ENCODE measurements around the gene ENPP6.
"Not testable (repeated sequence)": the region's sequence is repeated elsewhere in the genome, so short reads cannot be mapped to it uniquely, and the experiment has no call there.

Gene ENPP6

DNA sequence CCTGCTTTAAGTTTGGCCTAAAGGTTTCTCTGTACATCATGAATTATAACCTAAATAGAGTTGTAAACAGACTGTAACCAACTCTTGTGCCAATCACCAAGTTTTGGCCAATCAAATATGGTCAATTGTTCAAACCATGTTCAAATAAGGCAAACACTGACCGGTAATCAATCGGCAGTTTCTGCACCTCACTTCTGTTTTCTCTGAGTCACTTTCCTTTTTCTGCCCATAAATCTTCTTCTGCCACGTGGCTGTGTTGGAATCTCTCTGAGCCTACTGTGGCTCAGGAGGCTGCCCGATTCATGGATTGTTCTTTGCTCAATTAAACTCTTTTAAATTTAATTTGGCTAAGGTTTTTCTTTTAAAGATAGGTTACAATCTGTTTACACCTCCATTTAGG, 16.5 kb upstream of the ENPP6 start:
- no peak for DNase-seq

DNA sequence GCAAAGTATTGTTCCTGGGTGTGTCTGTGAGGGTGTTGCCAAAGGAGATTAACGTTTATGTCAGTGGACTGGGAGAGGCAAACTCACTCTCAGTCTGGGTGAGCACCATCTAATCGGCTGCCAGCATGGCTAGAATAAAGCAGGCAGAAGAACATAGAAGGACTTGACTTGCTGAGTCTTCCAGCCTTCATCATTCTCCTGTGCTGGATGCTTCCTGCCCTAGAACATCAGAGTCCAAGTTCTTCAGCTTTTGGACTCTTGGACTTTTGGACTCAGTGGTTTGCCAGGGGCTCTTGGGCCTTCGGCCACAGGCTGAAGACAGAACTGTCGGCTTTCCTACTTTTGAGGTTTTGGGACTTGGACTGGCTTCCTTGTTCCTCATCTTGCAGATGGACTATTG, 15.3 kb upstream of the ENPP6 start:
- DNase-seq: no peak

DNA sequence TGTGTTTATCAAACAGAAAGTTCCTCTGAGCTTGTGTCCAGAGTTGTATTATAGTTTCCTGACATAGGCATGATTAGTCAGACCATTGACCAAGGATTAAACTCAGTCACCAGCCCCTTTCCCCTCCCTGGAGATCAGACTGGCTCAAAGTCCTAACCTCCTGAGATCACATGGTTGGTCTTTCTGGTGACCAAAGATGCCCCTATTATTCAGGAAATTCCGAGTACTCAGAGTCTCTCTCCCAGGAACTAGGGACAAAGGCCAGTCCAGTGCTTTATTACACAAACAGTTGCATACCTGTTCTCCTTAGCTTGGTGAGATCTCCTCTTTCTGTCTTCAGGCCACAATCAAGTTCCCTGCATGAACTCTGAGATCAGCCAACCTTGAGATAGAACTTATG, 14.5 kb upstream of the ENPP6 start:
- DNase-seq: no peak

GRCh38 chr4:184231573-184231972, 13.9 kb upstream of the ENPP6 start:
- no peak for DNase-seq

- DNase-seq: no peak
Measured at GRCh38 chr4:184228056-184228705, 10.5 kb upstream of the ENPP6 start.

DNA sequence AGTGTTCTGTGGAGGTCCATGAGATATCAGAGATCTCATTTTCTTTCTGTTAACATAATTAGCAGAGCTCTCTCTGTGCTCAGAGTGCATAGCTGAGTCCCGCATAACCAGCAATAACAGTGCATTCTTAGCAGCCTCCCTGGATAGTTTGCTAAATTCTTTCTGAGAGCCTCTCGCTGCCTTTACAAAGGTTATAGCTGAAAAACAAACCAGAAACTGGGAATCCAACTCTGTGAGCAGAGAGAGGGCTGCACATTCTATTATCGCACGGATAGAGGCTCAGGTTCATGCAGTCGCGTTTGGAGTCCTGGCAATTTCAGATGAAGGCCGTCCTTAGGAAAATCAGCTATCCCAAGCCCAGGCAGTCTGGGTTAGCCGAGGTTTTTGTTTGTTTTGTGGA, 1.2 kb downstream of the ENPP6 start:
- DNase-seq: no peak

GRCh38 chr4:184215709-184216328, 1.9 kb downstream of the ENPP6 start:
- DNase-seq: no peak

- DNase-seq: no peak
Measured at GRCh38 chr4:184214931-184215330, 2.7 kb downstream of the ENPP6 start.

DNA sequence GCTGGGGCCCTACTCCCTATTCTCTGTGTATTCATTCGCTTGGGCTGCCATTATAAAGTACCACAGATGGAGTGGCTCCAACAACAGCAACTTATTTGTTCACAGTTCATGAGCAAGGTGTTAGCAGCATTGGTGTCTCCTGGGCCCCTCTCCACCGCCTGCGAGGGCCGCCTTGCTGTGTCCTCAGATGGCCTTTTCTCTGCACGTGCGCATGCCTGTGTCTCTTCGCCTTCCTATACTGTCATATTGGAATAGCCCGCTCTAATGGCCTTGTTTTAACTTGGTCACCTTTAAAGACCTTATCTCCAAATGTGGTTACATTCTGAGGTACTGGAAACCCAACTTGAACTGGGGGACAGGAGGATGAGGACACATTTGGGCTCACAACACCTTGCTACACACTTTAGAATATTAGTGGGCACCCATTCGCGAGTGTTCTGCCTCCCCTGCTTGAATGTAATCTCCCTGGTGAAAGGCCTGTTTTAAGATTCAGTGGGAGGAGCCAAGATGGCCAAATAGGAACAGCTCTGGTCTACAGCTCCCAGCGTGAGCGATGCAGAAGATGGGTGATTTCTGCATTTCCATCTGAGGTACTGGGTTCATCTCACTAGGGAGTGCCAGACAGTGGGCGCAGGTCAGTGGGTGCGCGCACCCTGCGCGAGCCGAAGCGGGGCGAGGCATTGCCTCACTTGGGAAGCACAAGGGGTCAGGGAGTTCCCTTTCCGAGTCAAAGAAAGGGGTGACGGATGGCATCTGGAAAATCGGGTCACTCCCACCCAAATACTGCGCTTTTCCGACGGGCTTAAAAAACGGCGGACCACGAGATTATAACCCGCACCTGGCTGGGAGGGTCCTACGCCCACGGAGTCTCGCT, 9.7 kb downstream of the ENPP6 start:
- DNase-seq: not testable (repeated sequence)

- no peak for DNase-seq
Measured at GRCh38 chr4:184205243-184205642, 12.4 kb downstream of the ENPP6 start.

- no peak for DNase-seq
Measured at GRCh38 chr4:184203300-184203699, 14.4 kb downstream of the ENPP6 start.

DNA sequence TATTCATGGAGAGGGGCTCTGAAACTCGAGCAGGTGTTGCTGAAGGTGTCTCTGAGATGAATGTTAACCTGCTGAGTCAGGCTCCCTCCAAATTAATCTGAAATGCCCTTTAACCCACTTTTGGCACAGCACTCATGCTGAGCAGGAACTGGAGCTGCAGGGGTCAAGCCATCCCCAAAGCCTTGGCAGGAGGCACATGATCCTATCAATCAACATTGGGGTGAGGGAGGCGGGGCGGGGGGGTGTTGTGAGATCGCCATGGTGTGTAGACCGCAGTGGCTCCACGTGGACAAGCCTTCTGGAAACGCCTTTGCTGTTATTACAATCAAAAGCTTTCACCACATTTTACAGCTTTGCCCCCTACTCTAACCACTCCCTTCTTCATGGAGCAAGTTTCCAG, 16.5 kb downstream of the ENPP6 start:
- no peak for DNase-seq

DNA sequence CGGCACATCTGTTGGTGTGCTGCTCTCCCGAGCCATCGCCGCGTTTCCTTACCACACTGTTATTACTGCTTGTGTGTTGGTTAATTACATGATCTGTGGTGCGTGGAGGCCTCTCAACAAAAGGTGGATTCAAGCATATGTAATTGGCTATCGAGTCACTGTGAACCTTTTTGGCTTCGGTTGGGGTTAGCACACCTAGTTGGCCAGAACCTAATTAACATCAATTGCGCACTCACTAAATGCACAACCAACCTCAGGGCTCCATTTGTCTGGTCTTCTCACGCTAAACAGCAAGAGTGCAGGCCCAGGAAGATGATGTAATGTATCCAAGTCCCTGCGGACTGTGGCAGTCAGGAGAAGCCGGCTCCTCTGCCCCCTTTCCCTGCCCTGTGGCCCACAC, 17.4 kb downstream of the ENPP6 start:
- DNase-seq: no peak

DNA sequence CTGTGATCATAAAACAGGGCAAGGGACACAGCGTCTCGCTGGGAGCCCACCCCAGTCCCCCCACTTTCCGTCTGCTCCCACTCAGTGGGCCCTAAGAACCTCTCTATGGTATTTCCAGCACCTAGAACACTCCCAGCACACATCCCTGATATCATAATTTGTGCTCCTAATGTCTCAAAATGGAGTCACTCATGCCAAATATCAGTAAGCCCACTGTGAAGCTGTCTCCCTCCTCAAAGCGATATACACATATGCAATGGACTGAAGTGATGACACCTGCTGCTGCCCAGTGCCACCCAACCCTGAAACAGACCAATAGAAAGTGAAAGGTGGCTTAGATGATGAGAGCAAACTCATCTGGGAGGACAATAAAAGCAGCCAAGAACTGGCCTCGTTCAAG, 17.9 kb downstream of the ENPP6 start:
- no peak for DNase-seq

DNA sequence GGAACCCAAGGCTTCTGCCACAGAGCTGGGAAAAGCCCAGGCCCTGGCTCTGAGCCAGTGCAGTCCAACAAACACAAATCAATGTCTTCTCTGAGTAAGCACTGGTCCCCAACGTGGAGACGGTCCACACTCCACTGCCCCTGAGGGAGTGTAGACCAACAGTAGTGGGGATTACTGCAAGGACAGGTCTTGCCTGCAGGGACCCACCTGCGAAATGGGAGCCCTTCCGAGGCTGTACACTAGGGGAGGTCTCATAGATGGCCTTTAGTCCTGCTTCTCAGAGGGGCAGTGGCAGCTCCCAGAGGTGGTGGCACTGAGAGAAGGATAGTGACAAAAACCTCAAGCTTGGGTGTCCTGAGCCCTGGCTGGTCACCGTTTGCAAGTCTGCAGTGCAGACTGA, 19.5 kb downstream of the ENPP6 start:
- DNase-seq: no peak

- no peak for DNase-seq
Measured at GRCh38 chr4:184197536-184198082, 20.1 kb downstream of the ENPP6 start.

GRCh38 chr4:184196730-184197385, 20.8 kb downstream of the ENPP6 start:
- no peak for DNase-seq

- no peak for DNase-seq
Measured at GRCh38 chr4:184193556-184194525, 23.8 kb downstream of the ENPP6 start.

GRCh38 chr4:184192933-184193332, 24.7 kb downstream of the ENPP6 start:
- no peak for DNase-seq

GRCh38 chr4:184191267-184191666, 26.4 kb downstream of the ENPP6 start:
- DNase-seq: no peak

DNA sequence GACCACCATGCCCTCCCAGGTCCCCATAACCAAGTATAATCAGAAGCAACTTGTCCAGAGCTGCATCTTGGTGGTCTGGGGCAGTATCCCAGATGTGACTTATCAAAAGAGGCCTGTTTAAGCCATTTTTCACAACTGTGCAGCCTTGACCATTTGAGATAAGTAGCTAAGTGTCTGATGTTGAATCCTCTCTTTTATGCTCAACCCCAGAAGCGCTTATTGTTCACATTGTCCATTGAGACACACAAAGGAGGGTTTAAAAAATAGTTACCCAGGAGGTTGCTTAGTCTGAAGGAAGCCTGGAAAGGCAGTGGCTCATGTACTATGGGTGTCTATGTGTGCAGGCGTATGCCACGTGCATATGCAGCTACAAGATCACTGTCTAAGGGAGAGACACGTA, 27.0 kb downstream of the ENPP6 start:
- DNase-seq: no peak

- no peak for DNase-seq
Measured at GRCh38 chr4:184189966-184190365, 27.7 kb downstream of the ENPP6 start.

All from stimulated activated naive CD4-positive, alpha-beta T cell treated with Interleukin-2 at 50 U/mL for 16 hours (primary cell).